22Rv1 (cell line): Measurements from ENCODE around the gene JPH3.

Experiments used
- ZFX ChIP-seq: fragments of 450-650 bp; IDR thresholded peaks from 2 replicates; pipeline ENCODE4 v1.6.1; 2017; ENCODE audit warnings: antibody characterized with exemption, borderline replicate concordance
- TF ChIP-seq, protein P1 (sequence below): fragments of 450-650 bp; IDR thresholded peaks from 2 replicates; pipeline ENCODE4 v1.5.1; 2017; ENCODE audit warnings: mild to moderate bottlenecking

DNA sequence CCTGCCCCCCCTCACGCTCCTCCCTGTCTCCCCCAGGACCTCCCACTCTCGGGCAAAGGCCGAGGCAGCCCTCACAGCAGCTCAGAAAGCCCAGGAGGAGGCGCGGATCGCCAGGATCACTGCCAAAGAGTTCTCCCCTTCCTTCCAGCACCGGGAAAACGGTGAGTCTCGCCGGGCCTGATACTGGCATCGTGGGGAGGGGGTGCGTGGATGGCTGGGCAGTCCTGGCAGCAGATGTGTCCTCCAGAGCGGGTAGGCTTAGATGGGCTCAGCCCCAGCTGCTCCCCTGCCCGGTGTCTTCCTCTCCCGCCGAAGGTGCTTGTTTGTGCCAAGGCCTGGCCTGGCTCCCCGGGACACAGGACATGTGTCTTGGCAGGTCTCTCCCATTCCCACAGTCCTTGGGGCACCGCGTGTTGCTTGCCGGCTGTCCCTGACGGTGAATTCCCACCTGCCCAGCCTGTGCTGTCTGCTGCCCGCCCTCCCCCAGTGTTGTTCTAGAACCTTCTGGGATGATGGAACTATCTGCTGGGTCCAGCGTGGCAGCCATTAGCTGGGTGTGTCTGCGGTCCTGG lies 81.9 kb downstream of the JPH3 start:
- TF ChIP-seq, protein P1, sequence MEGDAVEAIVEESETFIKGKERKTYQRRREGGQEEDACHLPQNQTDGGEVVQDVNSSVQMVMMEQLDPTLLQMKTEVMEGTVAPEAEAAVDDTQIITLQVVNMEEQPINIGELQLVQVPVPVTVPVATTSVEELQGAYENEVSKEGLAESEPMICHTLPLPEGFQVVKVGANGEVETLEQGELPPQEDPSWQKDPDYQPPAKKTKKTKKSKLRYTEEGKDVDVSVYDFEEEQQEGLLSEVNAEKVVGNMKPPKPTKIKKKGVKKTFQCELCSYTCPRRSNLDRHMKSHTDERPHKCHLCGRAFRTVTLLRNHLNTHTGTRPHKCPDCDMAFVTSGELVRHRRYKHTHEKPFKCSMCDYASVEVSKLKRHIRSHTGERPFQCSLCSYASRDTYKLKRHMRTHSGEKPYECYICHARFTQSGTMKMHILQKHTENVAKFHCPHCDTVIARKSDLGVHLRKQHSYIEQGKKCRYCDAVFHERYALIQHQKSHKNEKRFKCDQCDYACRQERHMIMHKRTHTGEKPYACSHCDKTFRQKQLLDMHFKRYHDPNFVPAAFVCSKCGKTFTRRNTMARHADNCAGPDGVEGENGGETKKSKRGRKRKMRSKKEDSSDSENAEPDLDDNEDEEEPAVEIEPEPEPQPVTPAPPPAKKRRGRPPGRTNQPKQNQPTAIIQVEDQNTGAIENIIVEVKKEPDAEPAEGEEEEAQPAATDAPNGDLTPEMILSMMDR, result no peak
- TF ChIP-seq ZFX, result no peak
